Endothelial cell (in vitro differentiated cells): Measurements from ENCODE around the gene GALNT7. TPM values are rescaled to one million over a fixed set of nuclear protein-coding genes. Genes with fewer than 3 reads are reported as not detected.

ENCODE experiments used
- DNase-seq: peaks from one replicate; pipeline ENCODE4 v3.0.0; 2021; ENCODE audit warnings: low spot score
- H3K27ac Mint-ChIP-seq: one replicate; pipeline ENCODE4 v1.8.0; 2021; ENCODE audit warnings: mixed read lengths, inconsistent platforms; ENCODE audit not compliant: unreplicated experiment
- H3K27me3 Mint-ChIP-seq: one replicate; pipeline ENCODE4 v1.8.0; 2021; ENCODE audit warnings: mild to moderate bottlenecking, moderate library complexity, mixed read lengths, inconsistent platforms; ENCODE audit not compliant: unreplicated experiment
- H3K36me3 Mint-ChIP-seq: one replicate; pipeline ENCODE4 v1.8.0; 2021; ENCODE audit warnings: mild to moderate bottlenecking, low read depth, mixed read lengths, inconsistent platforms; ENCODE audit not compliant: unreplicated experiment
- H3K4me1 Mint-ChIP-seq: one replicate; pipeline ENCODE4 v1.8.0; 2021; ENCODE audit warnings: mild to moderate bottlenecking, mixed read lengths, inconsistent platforms; ENCODE audit not compliant: unreplicated experiment
- H3K4me3 Mint-ChIP-seq: one replicate; pipeline ENCODE4 v1.8.0; 2021; ENCODE audit warnings: mild to moderate bottlenecking, mixed read lengths, inconsistent platforms; ENCODE audit not compliant: unreplicated experiment
- H3K9me3 Mint-ChIP-seq: one replicate; pipeline ENCODE4 v1.8.0; 2021; ENCODE audit warnings: mixed read lengths, inconsistent platforms; ENCODE audit not compliant: unreplicated experiment
- CTCF ChIP-seq: fragments of 200-600 bp; sonication (generic); IDR thresholded peaks from one replicate; pipeline ENCODE4 v1.5.0; 2021; ENCODE audit warnings: antibody characterized with exemption; ENCODE audit not compliant: unreplicated experiment
- total RNA-seq: library from RNA; stranded (reverse); fragmentation: NEBNext Ultra II Directional; extraction: Animal tissue kit (Norgen Biotek cat#: 25700); gene quantifications from one replicate; pipeline ENCODE4 v1.2.1, GENCODE V29; 2021; ENCODE audit not compliant: unreplicated experiment

GALNT7 gene
- total RNA-seq, 1 donor from 2014 or later = 80.9 TPM

GRCh38 chr4:173189117-173189693 lies 20.6 kb downstream of the GALNT7 start:
- Mint-ChIP-seq H3K4me3 (no peak overlapping the region), H3K27ac (no peak overlapping the region), H3K4me1 (peaks cover 40% of the 10 kb centered on the region), H3K36me3 (no peaks in the 10 kb centered on the region), H3K9me3 (no peaks in the 10 kb centered on the region), H3K27me3 (no peaks in the 10 kb centered on the region)
- no peak for DNase-seq
- no peak for TF ChIP-seq CTCF

DNA sequence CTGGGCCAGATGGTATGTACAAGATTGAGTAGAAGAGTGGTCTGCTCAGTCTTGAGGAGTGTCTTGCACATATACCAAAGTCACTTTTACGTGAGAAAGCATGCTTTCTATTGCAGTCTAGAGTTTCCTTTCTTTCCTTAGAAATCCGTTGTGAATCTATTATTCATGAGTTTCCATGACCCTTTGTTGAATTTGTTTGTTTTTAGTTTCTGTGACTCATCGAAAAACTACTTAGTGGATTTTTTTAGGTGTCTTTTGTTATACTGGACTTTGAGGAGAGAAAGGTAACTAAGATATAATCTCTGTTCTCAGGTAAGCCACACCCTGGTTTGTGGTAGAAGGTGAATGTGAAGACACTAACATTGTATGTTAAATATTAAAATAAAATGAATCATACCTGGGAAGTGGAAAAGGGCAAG lies 23.0 kb downstream of the GALNT7 start:
- H3K4me1 Mint-ChIP-seq = peaks cover 25% of the 10 kb centered on the region
- no peak for DNase-seq

GRCh38 chr4:173192375-173193162 lies 24.0 kb downstream of the GALNT7 start:
- Mint-ChIP-seq H3K4me1 (peaks cover 25% of the 10 kb centered on the region), H3K27me3 (no peaks in the 10 kb centered on the region), H3K36me3 (no peaks in the 10 kb centered on the region), H3K27ac (peak overlapping the region; percentile 25), H3K4me3 (no peak overlapping the region), H3K9me3 (no peaks in the 10 kb centered on the region)
- no peak for DNase-seq
- no peak for TF ChIP-seq CTCF

More for the DNA sequence above, 23.0 kb downstream of the GALNT7 start:
- no peaks in the 10 kb centered on the region for H3K36me3 Mint-ChIP-seq
- H3K27ac Mint-ChIP-seq = peak overlapping the region; percentile 33
- no peak overlapping the region for H3K4me3 Mint-ChIP-seq
- TF ChIP-seq CTCF = no peak
- H3K27me3 Mint-ChIP-seq = no peaks in the 10 kb centered on the region
- H3K9me3 Mint-ChIP-seq = no peaks in the 10 kb centered on the region

DNA sequence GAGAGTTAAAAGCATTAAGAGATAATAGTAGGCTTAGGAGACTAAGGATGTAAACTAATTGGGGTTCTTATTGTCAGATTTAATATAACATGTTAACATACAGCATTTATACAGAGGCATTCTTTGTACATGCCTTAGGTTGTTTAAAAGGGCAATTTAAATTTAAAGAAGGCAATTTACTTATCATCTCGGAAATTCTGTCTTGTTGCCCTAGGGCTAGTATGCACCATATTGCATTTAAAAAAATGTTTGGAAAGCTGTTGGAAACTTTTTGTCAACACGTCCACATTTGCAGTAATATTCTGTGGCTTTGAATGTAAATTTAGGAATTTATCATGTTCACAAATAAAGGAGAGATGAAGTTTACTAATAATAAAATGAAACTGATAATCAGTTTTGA lies 25.5 kb downstream of the GALNT7 start:
- Mint-ChIP-seq H3K4me1 (peaks cover 25% of the 10 kb centered on the region), H3K36me3 (no peaks in the 10 kb centered on the region), H3K27ac (no peak overlapping the region), H3K4me3 (no peak overlapping the region), H3K27me3 (no peaks in the 10 kb centered on the region), H3K9me3 (no peaks in the 10 kb centered on the region)
- no peak for DNase-seq
- TF ChIP-seq CTCF = no peak

GRCh38 chr4:173195109-173195508 lies 26.5 kb downstream of the GALNT7 start:
- Mint-ChIP-seq H3K4me3 (no peak overlapping the region), H3K36me3 (no peaks in the 10 kb centered on the region)

More at GRCh38 chr4:173195109-173195508, 26.5 kb downstream of the GALNT7 start:
- no peak overlapping the region for H3K27ac Mint-ChIP-seq
- no peak for TF ChIP-seq CTCF
- DNase-seq = no peak
- H3K9me3 Mint-ChIP-seq = no peaks in the 10 kb centered on the region
- H3K4me1 Mint-ChIP-seq = peaks cover 22% of the 10 kb centered on the region
- no peaks in the 10 kb centered on the region for H3K27me3 Mint-ChIP-seq
